ENCODE data around the gene GDNF. TPM values are rescaled to one million over a fixed set of nuclear protein-coding genes. Genes with fewer than 3 reads are reported as not detected.

GDNF gene
- total RNA-seq, 1 donor from 2014 or later = 0.27 TPM

GRCh38 chr5:37768371-37768770, 71.5 kb downstream of the GDNF start:
- TF ChIP-seq, protein P1, sequence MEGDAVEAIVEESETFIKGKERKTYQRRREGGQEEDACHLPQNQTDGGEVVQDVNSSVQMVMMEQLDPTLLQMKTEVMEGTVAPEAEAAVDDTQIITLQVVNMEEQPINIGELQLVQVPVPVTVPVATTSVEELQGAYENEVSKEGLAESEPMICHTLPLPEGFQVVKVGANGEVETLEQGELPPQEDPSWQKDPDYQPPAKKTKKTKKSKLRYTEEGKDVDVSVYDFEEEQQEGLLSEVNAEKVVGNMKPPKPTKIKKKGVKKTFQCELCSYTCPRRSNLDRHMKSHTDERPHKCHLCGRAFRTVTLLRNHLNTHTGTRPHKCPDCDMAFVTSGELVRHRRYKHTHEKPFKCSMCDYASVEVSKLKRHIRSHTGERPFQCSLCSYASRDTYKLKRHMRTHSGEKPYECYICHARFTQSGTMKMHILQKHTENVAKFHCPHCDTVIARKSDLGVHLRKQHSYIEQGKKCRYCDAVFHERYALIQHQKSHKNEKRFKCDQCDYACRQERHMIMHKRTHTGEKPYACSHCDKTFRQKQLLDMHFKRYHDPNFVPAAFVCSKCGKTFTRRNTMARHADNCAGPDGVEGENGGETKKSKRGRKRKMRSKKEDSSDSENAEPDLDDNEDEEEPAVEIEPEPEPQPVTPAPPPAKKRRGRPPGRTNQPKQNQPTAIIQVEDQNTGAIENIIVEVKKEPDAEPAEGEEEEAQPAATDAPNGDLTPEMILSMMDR (IDR thresholded peaks at IDR 0.05; ENCODE audit: borderline replicate concordance) = no peak
- no peaks in the 10 kb centered on the region for H3K4me1 ChIP-seq
- no peaks in the 10 kb centered on the region for H3K9me3 ChIP-seq (replicated peaks)
- intact Hi-C loops (cut with micrococcal nuclease) = no loop called here
- no peak for DNase-seq
- H3K4me3 ChIP-seq = no peak overlapping the region
- no peaks in the 10 kb centered on the region for H3K27me3 ChIP-seq (ENCODE audit: low read depth)
- no peaks in the 10 kb centered on the region for H3K36me3 ChIP-seq
- H3K27ac ChIP-seq (replicated peaks) = no peak overlapping the region

DNA sequence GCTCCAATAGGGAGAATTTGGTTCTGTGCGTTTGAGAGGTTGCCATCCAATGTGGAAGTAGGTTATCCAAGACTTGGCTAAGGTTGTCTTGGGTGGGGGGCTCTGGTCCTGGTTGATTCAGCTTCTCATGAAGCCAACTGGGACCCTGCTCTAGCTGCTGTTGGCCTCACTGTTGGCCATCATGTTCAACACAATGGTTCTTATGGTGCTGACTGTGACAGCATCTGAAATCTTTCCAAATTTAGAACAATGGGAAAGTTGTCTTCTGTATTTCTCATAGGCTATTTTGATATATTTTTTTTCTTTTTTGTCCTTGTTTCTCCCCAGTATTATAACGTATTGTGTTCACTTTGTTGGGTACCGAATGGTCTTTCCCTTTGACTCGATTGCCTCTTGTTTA, 71.9 kb downstream of the GDNF start:
- Histone ChIP-seq H3K4me3 (no peak overlapping the region), H3K4me1 (no peaks in the 10 kb centered on the region), H3K36me3 (no peaks in the 10 kb centered on the region), H3K27ac (replicated peaks) (no peak overlapping the region), H3K9me3 (replicated peaks) (no peaks in the 10 kb centered on the region), H3K27me3 (ENCODE audit: low read depth) (no peaks in the 10 kb centered on the region)
- intact Hi-C loops (cut with micrococcal nuclease) = no loop called here
- DNase-seq = no peak
- TF ChIP-seq, protein P1 (IDR thresholded peaks at IDR 0.05; ENCODE audit: borderline replicate concordance) = no peak

- DNase-seq = no peak
- no peak overlapping the region for H3K27ac ChIP-seq (replicated peaks)
- H3K4me1 ChIP-seq = no peaks in the 10 kb centered on the region
- intact Hi-C loops (cut with micrococcal nuclease) = no loop called here
- no peaks in the 10 kb centered on the region for H3K27me3 ChIP-seq (ENCODE audit: low read depth)
- no peak overlapping the region for H3K4me3 ChIP-seq
- TF ChIP-seq, protein P1 (IDR thresholded peaks at IDR 0.05; ENCODE audit: borderline replicate concordance) = no peak
- no peaks in the 10 kb centered on the region for H3K36me3 ChIP-seq
- H3K9me3 ChIP-seq (replicated peaks) = no peaks in the 10 kb centered on the region
These were observed 72.6 kb downstream of the GDNF start for GRCh38 chr5:37767251-37767650.

Measured in left ventricle myocardium inferior (tissue), 1 donor.